ENCODE measurements around the gene MTMR10. TPM values are rescaled to one million over a fixed set of nuclear protein-coding genes. Genes with fewer than 3 reads are reported as not detected.
A peak's percentile ranks its signal among the peaks of the same experiment; 100 is the strongest.

The MTMR10 gene
- total and polyA plus RNA-seq, 2 donors (not counting 1 experiment from before 2014, with no cell fraction given), result 17.3 to 44.6 TPM

GRCh38 chr15:30958219-30958618 is 33.2 kb downstream of the MTMR10 start:
- no peak for DNase-seq (ENCODE audit: low read depth in 2 of 2)
- no peak overlapping the region for H2AFZ ChIP-seq (ENCODE audit: low read length)

GRCh38 chr15:30956216-30957124 is 35.0 kb downstream of the MTMR10 start:
- no peak overlapping the region for H3K9ac ChIP-seq (ENCODE audit: insufficient read depth, low read length)
- H4K20me1 ChIP-seq (ENCODE audit: control insufficient read depth, extremely low read depth, insufficient read depth, low read length), result no peaks in the 10 kb centered on the region
- peaks cover 9% of the 10 kb centered on the region for H3K4me1 ChIP-seq (ENCODE audit: control insufficient read depth, extremely low read depth, insufficient read depth, low read length)
- no peaks in the 10 kb centered on the region for H3K27me3 ChIP-seq (ENCODE audit: control insufficient read depth, insufficient read depth, low read length)
- TF ChIP-seq EZH2 (IDR thresholded peaks at IDR 0.05; ENCODE audit: low read length, missing control alignments) (no peak), CTCF (conservative IDR thresholded peaks at IDR 0.05 in 1 of 2, IDR thresholded peaks at IDR 0.05 in 1 of 2; ENCODE audit: low read depth in 1 of 2, low read length in 2 of 2) (no peak)
- H3K4me3 ChIP-seq (replicated peaks in 1 of 4; ENCODE audit: control extremely low read depth in 1 of 4, insufficient read depth in 1 of 4, low read depth in 3 of 4, low read length in 4 of 4), result no peak overlapping the region
- H3K36me3 ChIP-seq (ENCODE audit: control insufficient read depth, insufficient read depth, low read length), result peaks cover 15% of the 10 kb centered on the region
- no peak overlapping the region for H2AFZ ChIP-seq (ENCODE audit: low read length)
- no peak overlapping the region for H3K27ac ChIP-seq (ENCODE audit: insufficient read depth, low read length)
- no peaks in the 10 kb centered on the region for H3K79me2 ChIP-seq (ENCODE audit: control insufficient read depth, insufficient read depth, low read length)
- no peaks in the 10 kb centered on the region for H3K9me3 ChIP-seq (ENCODE audit: control insufficient read depth, insufficient read depth, low read depth, low read length)
- DNase-seq (ENCODE audit: low read depth in 2 of 2), result peak; percentile 17 to 56
- H3K4me2 ChIP-seq (ENCODE audit: extremely low read depth, insufficient read depth, low read length), result no peak overlapping the region

More at GRCh38 chr15:30958219-30958618, 33.2 kb downstream of the MTMR10 start:
- no peak overlapping the region for H3K4me2 ChIP-seq (ENCODE audit: extremely low read depth, insufficient read depth, low read length)
- no peak overlapping the region for H3K4me3 ChIP-seq (replicated peaks in 1 of 4; ENCODE audit: control extremely low read depth in 1 of 4, insufficient read depth in 1 of 4, low read depth in 3 of 4, low read length in 4 of 4)
- no peak overlapping the region for H3K27ac ChIP-seq (ENCODE audit: insufficient read depth, low read length)
- TF ChIP-seq EZH2 (IDR thresholded peaks at IDR 0.05; ENCODE audit: low read length, missing control alignments) (no peak), CTCF (conservative IDR thresholded peaks at IDR 0.05 in 1 of 2, IDR thresholded peaks at IDR 0.05 in 1 of 2; ENCODE audit: low read depth in 1 of 2, low read length in 2 of 2) (no peak)
- H3K27me3 ChIP-seq (ENCODE audit: control insufficient read depth, insufficient read depth, low read length), result no peaks in the 10 kb centered on the region
- H3K4me1 ChIP-seq (ENCODE audit: control insufficient read depth, extremely low read depth, insufficient read depth, low read length), result peaks cover 6% of the 10 kb centered on the region
- no peaks in the 10 kb centered on the region for H4K20me1 ChIP-seq (ENCODE audit: control insufficient read depth, extremely low read depth, insufficient read depth, low read length)
- peaks cover 12% of the 10 kb centered on the region for H3K36me3 ChIP-seq (ENCODE audit: control insufficient read depth, insufficient read depth, low read length)
- no peak overlapping the region for H3K9ac ChIP-seq (ENCODE audit: insufficient read depth, low read length)
- no peaks in the 10 kb centered on the region for H3K79me2 ChIP-seq (ENCODE audit: control insufficient read depth, insufficient read depth, low read length)
- no peaks in the 10 kb centered on the region for H3K9me3 ChIP-seq (ENCODE audit: control insufficient read depth, insufficient read depth, low read depth, low read length)

GRCh38 chr15:30954674-30955073 is 36.8 kb downstream of the MTMR10 start:
- no peak overlapping the region for H2AFZ ChIP-seq (ENCODE audit: low read length)
- H4K20me1 ChIP-seq (ENCODE audit: control insufficient read depth, extremely low read depth, insufficient read depth, low read length), result no peaks in the 10 kb centered on the region
- H3K4me3 ChIP-seq (replicated peaks in 1 of 4; ENCODE audit: control extremely low read depth in 1 of 4, insufficient read depth in 1 of 4, low read depth in 3 of 4, low read length in 4 of 4), result no peak overlapping the region
- peaks cover 16% of the 10 kb centered on the region for H3K36me3 ChIP-seq (ENCODE audit: control insufficient read depth, insufficient read depth, low read length)
- no peak overlapping the region for H3K27ac ChIP-seq (ENCODE audit: insufficient read depth, low read length)
- H3K4me1 ChIP-seq (ENCODE audit: control insufficient read depth, extremely low read depth, insufficient read depth, low read length), result peaks cover 9% of the 10 kb centered on the region
- no peak for TF ChIP-seq CTCF (conservative IDR thresholded peaks at IDR 0.05 in 1 of 2, IDR thresholded peaks at IDR 0.05 in 1 of 2; ENCODE audit: low read depth in 1 of 2, low read length in 2 of 2)
- TF ChIP-seq EZH2 (IDR thresholded peaks at IDR 0.05; ENCODE audit: low read length, missing control alignments), result no peak
- H3K27me3 ChIP-seq (ENCODE audit: control insufficient read depth, insufficient read depth, low read length), result no peaks in the 10 kb centered on the region
- H3K4me2 ChIP-seq (ENCODE audit: extremely low read depth, insufficient read depth, low read length), result no peak overlapping the region
- H3K79me2 ChIP-seq (ENCODE audit: control insufficient read depth, insufficient read depth, low read length), result no peaks in the 10 kb centered on the region
- H3K9ac ChIP-seq (ENCODE audit: insufficient read depth, low read length), result no peak overlapping the region
- DNase-seq (ENCODE audit: low read depth in 2 of 2), result peak; percentile 16 to 36
- H3K9me3 ChIP-seq (ENCODE audit: control insufficient read depth, insufficient read depth, low read depth, low read length), result no peaks in the 10 kb centered on the region
